ENCODE data around the gene TMPRSS12. TPM values are rescaled to one million over a fixed set of nuclear protein-coding genes. Genes with fewer than 3 reads are reported as not detected.
"Not testable (repeated sequence)": the region's sequence is repeated elsewhere in the genome, so short reads cannot be mapped to it uniquely, and the experiment has no call there.

Gene TMPRSS12
- not detected for polyA plus RNA-seq (2013, experiment 1 of 2)
- polyA plus RNA-seq (2013, experiment 2 of 2), result not detected

DNA sequence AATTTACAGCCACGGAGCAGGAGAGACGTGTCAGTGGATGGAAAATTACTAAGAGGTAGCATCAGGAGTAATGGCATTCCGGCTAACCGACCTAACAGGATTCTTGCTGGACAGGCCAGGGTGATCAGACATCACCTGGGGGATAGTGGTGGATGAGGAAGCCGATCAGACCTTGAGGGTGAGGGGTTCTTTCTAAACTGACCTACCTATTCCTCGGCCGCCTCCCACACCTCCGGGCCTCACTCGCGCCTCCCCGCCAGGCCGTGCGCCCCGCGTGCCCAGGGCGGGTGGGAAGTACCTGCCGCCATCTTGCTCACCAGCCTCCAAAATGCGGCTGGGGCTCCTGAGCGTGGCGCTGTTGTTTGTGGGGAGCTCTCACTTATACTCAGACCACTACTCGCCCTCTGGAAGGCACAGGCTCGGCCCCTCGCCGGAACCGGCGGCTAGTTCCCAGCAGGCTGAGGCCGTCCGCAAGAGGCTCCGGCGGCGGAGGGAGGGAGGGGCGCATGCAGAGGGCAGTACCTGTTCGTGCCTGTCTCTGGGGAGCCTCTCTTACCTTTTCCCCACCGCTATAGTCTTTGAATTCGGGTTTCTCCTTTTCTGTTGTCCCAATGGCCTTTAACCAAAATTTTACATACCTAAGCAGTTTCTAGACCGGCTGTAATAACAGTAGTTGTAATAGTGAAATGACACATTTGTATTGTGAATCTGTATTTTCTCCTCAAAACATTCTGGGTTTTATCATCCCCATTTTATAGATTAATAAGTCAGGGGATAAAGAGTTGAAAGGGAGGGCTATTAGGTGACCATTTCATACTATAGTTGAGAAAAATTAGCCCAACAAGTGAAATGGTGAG is at the start of gene TMPRSS12:
Gene TMPRSS12, plus strand, starts transcription at position 290 of the 857 bp plus-strand sequence. Its CDS starts 39 bp downstream, at position 329.
- no peaks in the 10 kb centered on the region for H3K27me3 ChIP-seq (ENCODE audit: insufficient read depth, low read length, poor library complexity)
- H3K56ac ChIP-seq (ENCODE audit: low read length), result peak within 1 kb of the TSS; percentile 71
- H3K9ac ChIP-seq (ENCODE audit: low read length), result peak within 1 kb of the TSS; percentile 22
- WGBS (ENCODE audit: extremely low coverage, insufficient coverage, low lambda C conversion rate), result no CpG with 5 or more reads among the region's 36 CpGs
- H2BK120ac ChIP-seq (ENCODE audit: low read depth, low read length), result no peak within 1 kb of the TSS
- no peaks in the 10 kb centered on the region for H3K4me1 ChIP-seq (ENCODE audit: control insufficient read depth, low read depth, low read length)
- no peak within 1 kb of the TSS for H3K27ac ChIP-seq (ENCODE audit: low read depth, low read length)
- no peak within 1 kb of the TSS for H3K4me3 ChIP-seq (ENCODE audit: low read length)
- no peaks in the 10 kb centered on the region for H3K79me1 ChIP-seq (ENCODE audit: low read length)
- peak within 1 kb of the TSS; percentile 40 for H3K4me2 ChIP-seq (ENCODE audit: low read length)
- H2BK15ac ChIP-seq (replicated peaks; ENCODE audit: low read depth), result no peak within 1 kb of the TSS
- no peak within 1 kb of the TSS for H2BK5ac ChIP-seq (ENCODE audit: low read length)
- H4K5ac ChIP-seq (ENCODE audit: low read length), result no peak within 1 kb of the TSS
- H3K4ac ChIP-seq (ENCODE audit: low read depth, low read length), result no peak within 1 kb of the TSS
- H3K36me3 ChIP-seq (ENCODE audit: control insufficient read depth, insufficient read depth, low read length), result no peaks in the 10 kb centered on the region
- H2AK5ac ChIP-seq (ENCODE audit: low read length), result no peak within 1 kb of the TSS
- H3K79me2 ChIP-seq (ENCODE audit: control insufficient read depth, insufficient read depth, low read length), result no peaks in the 10 kb centered on the region
- no peak within 1 kb of the TSS for H3K18ac ChIP-seq (ENCODE audit: low read length)
- H3K23ac ChIP-seq (ENCODE audit: low read length), result no peak within 1 kb of the TSS
- peak; percentile 79 for DNase-seq
- peak within 1 kb of the TSS; percentile 2 for H4K8ac ChIP-seq (ENCODE audit: low read depth, low read length)

DNA sequence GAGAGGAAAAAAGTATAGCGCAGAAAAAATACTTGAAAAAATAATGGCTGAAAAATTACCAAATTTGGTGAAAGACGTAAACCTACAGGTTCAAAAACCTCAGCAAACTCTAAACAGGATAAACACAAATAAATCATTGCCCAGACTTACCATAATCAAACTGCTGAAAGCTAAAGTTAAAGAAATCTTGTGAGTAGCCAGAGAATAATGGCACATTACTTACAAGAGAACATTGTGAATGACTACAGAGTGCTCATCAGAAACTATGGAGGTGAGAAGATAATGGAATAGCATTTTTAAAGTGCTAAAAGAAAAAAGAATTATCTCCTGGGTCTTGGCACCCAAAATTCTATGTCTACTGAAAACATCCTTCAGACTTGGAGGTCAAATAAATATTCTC is 42.8 kb upstream of the TMPRSS12 start:
- H3K27me3 ChIP-seq (ENCODE audit: insufficient read depth, low read length, poor library complexity), result no peaks in the 10 kb centered on the region
- H2AK5ac ChIP-seq (ENCODE audit: low read length), result no peak overlapping the region
- no peak overlapping the region for H3K4ac ChIP-seq (ENCODE audit: low read depth, low read length)
- no peak overlapping the region for H4K5ac ChIP-seq (ENCODE audit: low read length)
- H3K4me2 ChIP-seq (ENCODE audit: low read length), result no peak overlapping the region
- H3K56ac ChIP-seq (ENCODE audit: low read length), result no peak overlapping the region
- no peak overlapping the region for H2BK5ac ChIP-seq (ENCODE audit: low read length)
- no peak overlapping the region for H2BK15ac ChIP-seq (replicated peaks; ENCODE audit: low read depth)
- H3K4me3 ChIP-seq (ENCODE audit: low read length), result no peak overlapping the region
- no peak overlapping the region for H3K23ac ChIP-seq (ENCODE audit: low read length)
- no peak overlapping the region for H3K18ac ChIP-seq (ENCODE audit: low read length)
- H3K36me3 ChIP-seq (ENCODE audit: control insufficient read depth, insufficient read depth, low read length), result peaks cover 4% of the 10 kb centered on the region
- H3K27ac ChIP-seq (ENCODE audit: low read depth, low read length), result no peak overlapping the region
- H2BK120ac ChIP-seq (ENCODE audit: low read depth, low read length), result no peak overlapping the region
- H3K79me2 ChIP-seq (ENCODE audit: control insufficient read depth, insufficient read depth, low read length), result no peaks in the 10 kb centered on the region
- no peak overlapping the region for H3K9ac ChIP-seq (ENCODE audit: low read length)
- H3K4me1 ChIP-seq (ENCODE audit: control insufficient read depth, low read depth, low read length), result no peaks in the 10 kb centered on the region
- no peaks in the 10 kb centered on the region for H3K79me1 ChIP-seq (ENCODE audit: low read length)
- peak; percentile 8 for DNase-seq
- no CpG with 5 or more reads among the region's 2 CpGs for WGBS (ENCODE audit: extremely low coverage, insufficient coverage, low lambda C conversion rate)
- no peak overlapping the region for H4K8ac ChIP-seq (ENCODE audit: low read depth, low read length)

GRCh38 chr12:50803230-50803875 is 39.4 kb upstream of the TMPRSS12 start:
- Histone ChIP-seq H3K4me3 (ENCODE audit: low read length) (no peak overlapping the region), H3K4ac (ENCODE audit: low read depth, low read length) (no peak overlapping the region), H3K18ac (ENCODE audit: low read length) (no peak overlapping the region), H3K79me2 (ENCODE audit: control insufficient read depth, insufficient read depth, low read length) (no peaks in the 10 kb centered on the region), H3K79me1 (ENCODE audit: low read length) (no peaks in the 10 kb centered on the region), H4K8ac (ENCODE audit: low read depth, low read length) (no peak overlapping the region), H2BK5ac (ENCODE audit: low read length) (no peak overlapping the region), H3K27ac (ENCODE audit: low read depth, low read length) (no peak overlapping the region), H3K4me1 (ENCODE audit: control insufficient read depth, low read depth, low read length) (no peaks in the 10 kb centered on the region), H3K27me3 (ENCODE audit: insufficient read depth, low read length, poor library complexity) (no peaks in the 10 kb centered on the region), H4K5ac (ENCODE audit: low read length) (no peak overlapping the region), H3K36me3 (ENCODE audit: control insufficient read depth, insufficient read depth, low read length) (peaks cover 6% of the 10 kb centered on the region), H2AK5ac (ENCODE audit: low read length) (no peak overlapping the region), H3K23ac (ENCODE audit: low read length) (no peak overlapping the region), H3K56ac (ENCODE audit: low read length) (no peak overlapping the region), H2BK15ac (replicated peaks; ENCODE audit: low read depth) (no peak overlapping the region), H3K9ac (ENCODE audit: low read length) (no peak overlapping the region), H2BK120ac (ENCODE audit: low read depth, low read length) (no peak overlapping the region), H3K4me2 (ENCODE audit: low read length) (no peak overlapping the region)
- no peak for DNase-seq
- WGBS (ENCODE audit: extremely low coverage, insufficient coverage, low lambda C conversion rate), result no CpG with 5 or more reads among the region's 2 CpGs

- no peak overlapping the region for H3K27ac ChIP-seq (ENCODE audit: low read depth, low read length)
Observed at GRCh38 chr12:50806176-50806575, 36.5 kb upstream of the TMPRSS12 start.

DNA sequence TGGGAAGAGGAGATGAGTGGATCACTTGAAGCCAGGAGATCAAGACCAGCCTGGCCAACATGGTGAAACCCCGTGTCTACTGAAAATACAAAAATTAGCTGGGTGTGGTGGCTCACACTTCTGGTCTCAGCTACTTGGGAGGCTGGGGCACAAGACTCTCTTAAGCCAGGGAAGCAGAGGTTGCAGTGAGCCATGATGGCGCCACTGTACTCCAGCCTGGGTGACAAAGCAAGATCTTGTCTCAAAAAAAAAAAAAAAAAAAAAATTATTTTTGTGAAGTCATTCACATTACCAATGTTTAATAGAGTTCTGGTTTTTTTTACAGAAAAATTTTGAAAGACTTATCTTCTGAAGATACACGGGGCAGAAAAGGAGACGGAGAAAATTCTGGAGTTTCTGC is 33.6 kb upstream of the TMPRSS12 start:
- WGBS (ENCODE audit: extremely low coverage, insufficient coverage, low lambda C conversion rate), result no CpG with 5 or more reads among the region's 4 CpGs

More at GRCh38 chr12:50806176-50806575, 36.5 kb upstream of the TMPRSS12 start:
- Histone ChIP-seq H3K9ac (ENCODE audit: low read length) (no peak overlapping the region), H2AK5ac (ENCODE audit: low read length) (no peak overlapping the region), H3K79me2 (ENCODE audit: control insufficient read depth, insufficient read depth, low read length) (no peaks in the 10 kb centered on the region), H3K23ac (ENCODE audit: low read length) (no peak overlapping the region), H3K4me3 (ENCODE audit: low read length) (no peak overlapping the region), H3K4ac (ENCODE audit: low read depth, low read length) (no peak overlapping the region), H4K8ac (ENCODE audit: low read depth, low read length) (no peak overlapping the region), H2BK5ac (ENCODE audit: low read length) (no peak overlapping the region), H2BK15ac (replicated peaks; ENCODE audit: low read depth) (no peak overlapping the region), H3K27me3 (ENCODE audit: insufficient read depth, low read length, poor library complexity) (no peaks in the 10 kb centered on the region), H3K56ac (ENCODE audit: low read length) (no peak overlapping the region), H3K36me3 (ENCODE audit: control insufficient read depth, insufficient read depth, low read length) (peaks cover 4% of the 10 kb centered on the region), H4K5ac (ENCODE audit: low read length) (no peak overlapping the region), H3K4me2 (ENCODE audit: low read length) (no peak overlapping the region), H2BK120ac (ENCODE audit: low read depth, low read length) (no peak overlapping the region), H3K4me1 (ENCODE audit: control insufficient read depth, low read depth, low read length) (no peaks in the 10 kb centered on the region), H3K18ac (ENCODE audit: low read length) (no peak overlapping the region), H3K79me1 (ENCODE audit: low read length) (no peaks in the 10 kb centered on the region)
- WGBS (ENCODE audit: extremely low coverage, insufficient coverage, low lambda C conversion rate), result no CpG with 5 or more reads among the region's 4 CpGs
- DNase-seq, result no peak

More for the DNA sequence above, 33.6 kb upstream of the TMPRSS12 start:
- H2BK120ac ChIP-seq (ENCODE audit: low read depth, low read length); H3K27ac ChIP-seq (ENCODE audit: low read depth, low read length); H2BK15ac ChIP-seq (replicated peaks; ENCODE audit: low read depth); H3K79me2 ChIP-seq (ENCODE audit: control insufficient read depth, insufficient read depth, low read length); H3K4ac ChIP-seq (ENCODE audit: low read depth, low read length); DNase-seq; H2AK5ac ChIP-seq (ENCODE audit: low read length); H3K56ac ChIP-seq (ENCODE audit: low read length); H3K27me3 ChIP-seq (ENCODE audit: insufficient read depth, low read length, poor library complexity); H4K8ac ChIP-seq (ENCODE audit: low read depth, low read length); H4K5ac ChIP-seq (ENCODE audit: low read length); H3K79me1 ChIP-seq (ENCODE audit: low read length); H3K4me1 ChIP-seq (ENCODE audit: control insufficient read depth, low read depth, low read length); H3K36me3 ChIP-seq (ENCODE audit: control insufficient read depth, insufficient read depth, low read length); H3K18ac ChIP-seq (ENCODE audit: low read length); H3K4me2 ChIP-seq (ENCODE audit: low read length); H3K23ac ChIP-seq (ENCODE audit: low read length); H3K9ac ChIP-seq (ENCODE audit: low read length); H3K4me3 ChIP-seq (ENCODE audit: low read length); H2BK5ac ChIP-seq (ENCODE audit: low read length): not testable (repeated sequence)

All from mesendoderm (in vitro differentiated cells).